GM15510 (cell line): ENCODE results near the gene USP40.

ENCODE experiments used
- POLR2A ChIP-seq: IDR thresholded peaks from 3 replicates; pipeline ENCODE4 v1.6.1; 2011; ENCODE audit warnings: borderline replicate concordance; ENCODE audit not compliant: insufficient read length; ENCODE audit errors: extremely low read depth

Gene USP40

DNA sequence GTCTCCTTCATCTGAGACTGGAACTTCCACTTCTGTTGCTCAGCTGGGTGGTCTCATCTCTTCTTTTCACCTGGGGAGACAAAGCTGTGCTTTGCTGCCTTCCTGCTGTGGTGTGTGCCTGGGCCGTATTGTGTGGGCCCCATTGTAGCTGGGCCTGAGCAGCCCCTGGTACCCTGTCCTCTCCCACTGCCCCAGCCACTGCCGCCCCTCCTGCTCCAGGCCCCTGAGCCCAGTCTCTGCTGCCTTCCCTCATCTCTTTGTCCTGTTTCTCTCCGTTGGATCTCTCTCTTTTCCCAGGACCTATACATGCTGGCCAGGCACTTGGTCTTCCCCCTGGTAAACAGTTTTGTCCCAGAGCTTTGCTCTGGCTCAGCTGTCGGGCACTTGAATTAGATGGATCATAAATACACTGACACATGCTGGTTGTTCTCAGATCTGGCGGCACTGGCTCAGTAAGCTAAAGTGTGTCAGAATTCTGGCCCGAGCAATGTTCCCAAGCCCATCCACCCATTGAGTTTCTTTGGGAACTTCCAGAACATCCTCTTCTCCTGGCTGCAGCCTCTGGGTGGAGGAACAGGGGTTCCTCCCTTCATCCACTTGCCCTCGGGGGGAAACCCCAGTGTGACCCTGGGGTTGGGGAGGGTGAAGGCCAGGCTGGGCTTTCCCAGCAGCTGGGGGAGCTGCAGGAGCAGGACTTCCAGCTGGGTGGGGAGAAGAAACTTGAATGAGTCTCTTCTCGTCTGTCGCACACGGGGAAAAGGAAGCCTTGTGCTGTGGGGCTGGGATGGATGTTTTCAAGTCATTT is 113.3 kb downstream of the USP40 start:
- no peak for TF ChIP-seq POLR2A

DNA sequence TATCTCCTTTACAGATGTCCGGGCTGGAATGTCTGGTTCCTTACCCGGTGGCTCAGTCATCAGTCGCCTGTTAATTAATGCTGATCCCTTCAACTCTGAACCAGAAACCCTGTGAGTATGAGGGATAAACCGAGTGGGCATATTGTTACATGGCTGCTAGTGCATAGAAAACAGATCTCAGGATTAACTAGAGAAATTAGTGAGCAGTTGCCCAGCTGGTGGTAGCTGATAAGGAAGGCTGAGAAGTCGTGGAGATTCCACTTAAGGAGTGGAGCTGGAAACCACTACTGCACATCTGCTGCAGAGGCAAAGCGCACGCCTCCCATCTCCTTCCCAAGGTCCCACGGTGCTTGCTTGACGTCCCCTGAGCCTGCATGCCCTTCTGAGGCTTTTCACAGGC is 114.6 kb downstream of the USP40 start:
- no peak for TF ChIP-seq POLR2A

DNA sequence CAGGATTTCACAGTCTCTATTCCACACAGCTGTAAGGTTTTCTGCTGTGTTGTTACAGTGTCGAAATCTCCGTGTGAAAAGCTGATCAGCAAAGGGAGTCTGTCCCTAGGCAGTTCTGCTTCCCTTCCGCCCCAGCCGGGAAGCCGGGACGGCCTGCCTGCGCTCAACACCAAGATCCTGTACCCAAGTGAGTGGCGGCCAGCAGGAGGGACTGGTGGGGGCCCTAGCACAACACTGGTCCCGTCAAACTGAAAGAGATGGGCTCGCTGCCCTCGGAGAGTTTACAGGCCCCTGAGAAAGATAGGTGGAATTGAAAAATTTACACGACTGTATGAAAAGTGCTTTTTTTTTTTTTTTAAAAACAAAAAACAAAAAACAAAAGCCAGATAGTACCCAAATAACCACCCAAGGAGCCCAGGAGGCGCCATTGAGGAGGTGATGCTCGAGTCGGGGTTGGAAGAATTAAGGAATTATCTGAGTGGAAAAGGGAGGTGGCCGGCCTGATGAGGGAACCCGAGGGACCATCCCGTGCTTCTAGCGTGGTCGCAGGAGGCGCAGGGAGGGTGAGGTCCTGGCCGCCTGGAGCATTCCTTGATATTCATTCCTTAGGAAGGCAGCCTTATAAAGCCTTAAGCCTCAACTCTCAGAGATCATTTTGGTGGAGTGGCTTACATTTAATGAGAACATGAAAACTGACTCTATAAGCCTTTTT is 115.6 kb downstream of the USP40 start:
- TF ChIP-seq POLR2A, result no peak

DNA sequence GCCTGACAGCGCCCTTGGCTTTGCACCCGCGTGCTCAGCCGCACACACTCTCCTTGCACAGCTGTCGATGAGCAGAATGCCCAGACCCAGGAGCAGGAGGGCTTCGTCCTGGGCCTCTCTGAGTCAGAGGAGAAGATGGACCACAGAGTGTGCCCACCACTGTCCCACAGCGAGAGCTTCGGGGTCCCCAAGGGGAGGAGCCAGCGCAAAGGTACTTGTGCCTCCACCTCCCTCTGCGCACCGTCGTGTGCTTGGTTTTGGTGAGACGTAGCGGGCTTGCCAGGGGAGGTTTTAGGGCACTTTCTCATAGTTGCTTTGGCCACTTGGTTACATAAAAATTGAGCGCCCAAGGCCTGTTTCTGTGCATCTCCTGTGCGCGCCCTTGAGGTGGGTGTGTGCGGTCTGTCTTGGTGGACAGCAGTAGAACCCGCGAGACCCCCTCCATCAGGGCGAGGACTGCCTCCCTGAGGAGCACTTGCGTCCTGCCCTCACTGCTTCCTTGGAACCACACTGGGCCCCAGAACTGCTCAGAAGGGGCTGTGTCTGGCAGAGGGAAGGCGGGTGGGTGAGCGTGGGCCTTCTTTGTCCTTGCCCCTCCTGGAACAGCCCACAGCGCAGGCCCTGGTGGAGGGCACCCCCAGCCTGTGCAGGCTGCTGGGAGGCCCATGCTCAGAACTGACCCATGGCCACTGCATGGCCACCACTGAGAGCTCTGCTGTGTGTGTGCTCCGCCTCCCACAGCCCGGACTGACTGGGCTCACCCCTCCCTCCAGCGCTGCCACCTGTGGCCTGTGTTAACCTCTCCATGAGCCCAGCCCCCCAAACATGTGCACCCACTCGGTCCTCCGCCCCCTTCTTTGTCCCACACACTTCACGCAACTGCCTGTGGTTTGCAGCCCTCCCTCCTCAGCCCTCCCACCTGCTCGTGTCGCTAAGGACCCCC is 116.4 kb downstream of the USP40 start:
- TF ChIP-seq POLR2A, result no peak

DNA sequence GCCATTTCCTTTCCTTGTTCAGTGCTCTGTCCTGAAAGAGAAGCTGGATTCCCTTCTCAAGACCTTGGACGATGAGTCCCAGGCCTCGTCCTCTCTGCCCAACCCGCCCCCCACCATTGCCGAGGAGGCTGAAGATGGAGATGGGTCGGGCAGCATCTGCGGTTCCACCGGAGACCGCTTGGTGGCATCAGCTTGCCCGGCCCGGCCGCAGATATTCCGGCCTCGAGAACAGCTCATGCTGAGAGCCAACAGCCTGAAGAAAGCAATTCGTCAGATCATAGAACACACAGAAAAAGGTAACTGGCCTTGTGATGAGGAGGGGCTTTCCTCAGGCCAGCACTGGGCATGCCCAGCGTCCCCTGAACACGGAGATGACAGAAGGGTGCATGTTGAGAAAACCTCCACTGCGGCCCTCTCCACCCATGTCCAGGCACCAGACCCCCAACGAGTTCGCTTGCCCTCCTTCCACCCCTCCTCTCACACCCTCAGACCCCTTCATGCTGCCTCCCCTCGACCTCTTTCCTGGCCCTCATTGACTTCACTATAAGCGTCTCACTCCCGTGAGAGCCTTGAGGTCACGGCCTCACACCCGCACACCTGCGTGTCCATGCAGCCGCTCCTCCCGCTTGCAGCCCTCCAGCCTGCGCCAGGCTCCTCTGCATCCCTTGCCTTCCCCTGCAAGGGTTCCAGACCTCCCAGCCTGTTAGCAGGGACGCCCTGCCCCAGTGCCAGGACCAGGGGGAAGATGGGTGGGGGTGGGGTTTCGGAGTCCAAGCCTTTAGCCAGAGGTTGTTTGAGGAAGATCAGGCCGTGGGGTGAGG is 117.3 kb downstream of the USP40 start:
- no peak for TF ChIP-seq POLR2A

DNA sequence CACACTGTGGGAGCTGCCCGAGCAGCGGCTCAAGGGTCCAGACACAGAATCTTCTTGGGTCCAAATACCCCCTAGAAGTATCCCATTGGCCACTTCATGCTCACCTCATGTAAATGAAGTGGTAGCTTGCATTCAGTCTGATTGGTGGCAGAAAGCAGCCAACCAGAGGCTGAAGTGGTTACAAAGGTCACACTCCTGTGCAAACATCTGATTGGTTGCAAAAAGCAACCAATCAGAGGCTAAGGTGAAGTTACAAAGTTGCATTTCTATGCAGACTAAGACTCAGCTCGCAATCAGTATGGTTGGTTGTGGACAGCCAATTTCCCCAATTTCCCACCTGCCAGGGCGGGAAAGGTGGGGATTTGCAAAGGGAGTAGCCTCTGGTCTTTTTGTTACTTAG is 118.0 kb downstream of the USP40 start:
- TF ChIP-seq POLR2A, result no peak

DNA sequence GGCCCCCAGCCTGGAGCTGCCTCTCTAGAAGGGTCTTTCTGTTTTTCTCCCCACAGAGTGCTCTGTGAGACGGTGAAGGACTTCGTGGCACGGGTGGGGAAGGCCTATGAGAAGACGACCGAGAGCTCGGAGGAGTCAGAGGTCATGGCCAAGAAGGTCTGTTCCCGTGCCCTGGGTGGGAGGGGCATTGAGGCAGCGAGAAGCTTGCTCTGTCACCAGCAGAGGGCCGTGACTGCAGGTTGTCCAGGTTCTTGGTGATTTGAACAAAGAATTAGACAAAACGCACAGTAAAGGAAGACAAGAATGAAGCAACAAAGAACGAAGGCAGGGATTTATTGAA is 118.4 kb downstream of the USP40 start:
- no peak for TF ChIP-seq POLR2A

DNA sequence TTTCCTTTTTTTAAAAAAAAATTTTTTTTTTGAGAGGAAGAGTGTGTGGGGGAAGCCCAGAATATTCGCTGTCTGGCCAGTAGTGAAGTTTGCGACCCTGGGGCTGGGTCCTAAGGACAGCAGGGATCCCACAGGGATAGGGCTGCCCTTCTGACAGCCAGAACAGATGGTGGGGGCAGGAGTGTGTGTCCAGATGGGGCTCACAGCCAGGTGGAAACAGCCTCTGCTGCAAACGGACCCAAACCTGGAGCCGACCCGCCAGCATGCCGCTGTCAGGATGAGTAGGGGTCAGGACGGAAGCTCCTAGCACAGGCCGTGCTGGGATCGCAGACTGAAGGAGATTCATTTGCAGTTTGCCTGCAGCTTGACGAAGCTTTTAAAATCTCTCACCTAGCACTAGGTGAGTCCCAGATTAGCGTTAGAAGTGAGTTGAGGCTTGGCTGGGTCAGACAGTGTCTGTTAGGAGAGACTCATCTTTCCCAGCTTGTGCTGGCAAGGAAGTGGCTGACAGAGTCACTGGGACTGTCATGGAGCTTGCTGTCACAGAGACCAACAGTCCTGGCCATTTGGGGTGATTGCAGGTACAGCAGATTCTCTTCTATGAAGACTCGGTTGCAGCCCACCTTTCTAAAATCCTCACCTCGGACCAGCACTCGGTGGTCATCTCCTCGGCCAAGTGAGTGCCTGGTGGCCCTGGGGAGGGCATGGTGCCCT is 118.9 kb downstream of the USP40 start:
- TF ChIP-seq POLR2A, result no peak

DNA sequence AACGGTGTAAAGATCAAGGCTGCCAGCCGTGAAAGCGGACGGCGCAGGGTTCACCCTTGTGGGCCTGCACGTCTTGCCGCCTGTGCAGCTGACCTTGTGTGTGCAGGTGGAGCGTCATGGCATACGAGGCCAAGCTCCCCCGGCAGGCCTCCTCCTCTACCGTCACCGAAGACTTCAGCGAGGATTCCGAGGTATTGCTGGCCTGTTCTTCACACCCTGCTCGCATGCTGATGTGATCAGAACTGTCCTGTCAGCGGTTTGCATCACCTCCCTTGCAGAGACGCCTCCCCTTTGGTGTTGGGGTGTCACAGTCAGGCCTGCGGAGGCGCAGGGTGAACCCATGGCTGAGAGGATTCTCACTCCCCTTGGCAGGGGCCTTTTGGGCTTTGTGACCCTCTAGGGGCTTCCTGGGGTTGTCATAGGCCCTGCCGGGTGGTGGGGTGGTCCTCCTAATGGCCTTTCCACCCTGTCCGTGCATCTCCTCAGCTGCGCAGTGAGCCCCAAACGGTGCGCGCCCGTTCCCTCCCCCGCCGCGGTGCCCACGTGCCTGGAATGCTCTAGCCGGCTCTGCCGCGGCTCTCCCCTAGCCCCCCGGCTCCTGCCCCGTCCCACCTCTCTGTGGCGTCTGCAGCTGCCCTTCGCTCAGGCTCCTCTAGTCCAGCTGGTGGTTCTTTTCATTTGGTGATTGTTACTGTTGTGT is 119.8 kb downstream of the USP40 start:
- TF ChIP-seq POLR2A, result no peak

DNA sequence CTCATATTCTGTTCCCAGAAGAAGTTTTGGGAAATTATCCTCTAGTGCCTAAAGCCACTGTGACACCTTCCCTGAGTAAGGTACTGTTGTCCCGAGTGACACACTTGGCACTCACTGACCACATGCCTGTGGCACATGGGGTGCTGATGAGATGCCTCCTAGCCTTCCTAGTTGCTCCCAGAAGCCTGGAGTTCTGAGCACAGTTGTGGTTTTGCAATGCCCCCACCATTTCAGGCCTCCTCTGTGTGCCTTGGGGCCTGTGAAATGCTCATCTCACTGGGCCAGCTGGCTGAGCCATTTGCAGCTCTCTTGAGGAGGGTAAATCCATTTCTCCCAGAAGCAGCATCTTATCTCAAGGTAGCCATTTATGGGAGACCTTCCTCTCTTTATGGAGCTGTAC is 120.5 kb downstream of the USP40 start:
- no peak for TF ChIP-seq POLR2A

DNA sequence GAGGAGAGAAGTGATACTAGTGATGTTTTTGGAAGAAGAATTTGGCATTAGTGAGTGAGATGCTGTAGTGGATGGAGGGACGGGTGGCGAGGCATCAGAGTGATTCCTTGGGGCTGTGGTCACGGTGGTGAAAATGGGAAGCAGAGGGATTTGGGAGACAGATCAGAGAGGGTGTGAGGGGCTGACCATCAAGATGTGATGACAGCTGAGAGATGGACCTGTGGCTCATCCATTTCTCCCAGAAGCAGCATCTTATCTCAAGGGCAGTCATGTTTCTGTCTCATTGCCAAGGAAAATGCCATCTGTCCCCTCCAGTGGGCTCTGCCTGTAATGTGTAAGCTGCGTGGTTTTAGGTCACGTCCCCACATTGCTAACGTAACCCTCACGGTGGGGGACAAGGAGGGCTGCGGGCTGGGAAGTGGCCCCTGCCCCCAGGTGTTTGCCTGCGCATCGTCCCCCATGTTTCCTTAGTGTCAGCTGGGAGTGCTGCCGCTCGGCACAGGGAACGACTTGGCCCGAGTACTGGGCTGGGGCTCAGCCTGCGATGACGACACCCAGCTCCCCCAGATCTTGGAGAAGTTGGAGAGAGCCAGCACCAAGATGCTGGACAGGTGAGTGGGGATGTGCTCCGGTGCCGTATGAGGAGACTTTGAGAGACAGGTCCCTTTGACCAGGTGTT is 121.3 kb downstream of the USP40 start:
- no peak for TF ChIP-seq POLR2A

DNA sequence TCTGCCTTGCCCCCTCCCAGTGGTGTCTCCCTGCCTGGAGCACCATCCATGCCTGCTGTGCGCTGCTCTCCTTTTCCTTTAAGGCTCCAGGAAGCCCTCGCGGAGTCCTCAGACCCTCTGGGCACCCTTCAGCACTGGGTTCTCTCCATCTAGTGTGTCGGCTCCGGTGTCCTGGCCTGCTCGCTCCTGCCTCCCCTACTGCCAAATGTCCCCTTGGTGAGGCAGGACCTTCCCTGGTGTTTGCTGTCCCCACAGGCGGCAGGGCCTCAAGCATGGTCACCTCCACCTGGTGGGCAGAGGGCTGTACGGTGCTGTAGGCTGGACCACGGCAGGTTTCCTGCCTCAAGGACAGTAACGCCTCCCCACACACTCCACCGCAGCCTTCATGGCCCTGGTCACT is 122.1 kb downstream of the USP40 start:
- TF ChIP-seq POLR2A, result no peak
